ENCODE data around the gene DICER1.

DICER1 gene

GRCh38 chr14:95149441-95149840, 7.9 kb downstream of the DICER1 start:
- no peak for DNase-seq (ENCODE audit: extremely low spot score)
- ChIA-PET CTCF (no interaction called here), POLR2A (interaction anchor here (1.1 kb wide), 1 partner anchor 8 kb away, joined by 4 read pairs; no protein-coding TSS in a partner anchor)
- TF ChIP-seq SUZ12 (IDR thresholded peaks at IDR 0.05) = no peak
- TF ChIP-seq ELF4 (IDR thresholded peaks at IDR 0.05) = no peak
- TF ChIP-seq FOXM1 (IDR thresholded peaks at IDR 0.05; ENCODE audit: borderline replicate concordance) = no peak
- no peak for TF ChIP-seq PKNOX1 (IDR thresholded peaks at IDR 0.05)
- no peak for TF ChIP-seq HDGF (IDR thresholded peaks at IDR 0.05; ENCODE audit: borderline replicate concordance)
- no peak for TF ChIP-seq NFRKB (IDR thresholded peaks at IDR 0.05)
- TF ChIP-seq ZNF384 (IDR thresholded peaks at IDR 0.05) = no peak
- TF ChIP-seq FOXK2 (IDR thresholded peaks at IDR 0.05) = no peak
- TF ChIP-seq L3MBTL2 (conservative IDR thresholded peaks at IDR 0.05) = no peak
- no peak for TF ChIP-seq FOXA1 (IDR thresholded peaks at IDR 0.05)
- TF ChIP-seq SP1 (IDR thresholded peaks at IDR 0.05) = no peak
- TF ChIP-seq LEF1 (IDR thresholded peaks at IDR 0.05; ENCODE audit: borderline replicate concordance) = no peak
- no peak for TF ChIP-seq TARDBP (IDR thresholded peaks at IDR 0.05)
- no peak for TF ChIP-seq ARNT (IDR thresholded peaks at IDR 0.05)
- no peak for TF ChIP-seq BHLHE40 (IDR thresholded peaks at IDR 0.05; ENCODE audit: borderline replicate concordance)

GRCh38 chr14:95147597-95147996, 9.7 kb downstream of the DICER1 start:
- ChIA-PET CTCF (no interaction called here), POLR2A (no interaction called here)
- TF ChIP-seq PKNOX1 (IDR thresholded peaks at IDR 0.05) (no peak), NFRKB (IDR thresholded peaks at IDR 0.05) (no peak), TARDBP (IDR thresholded peaks at IDR 0.05) (no peak), ARNT (IDR thresholded peaks at IDR 0.05) (no peak), FOXA1 (IDR thresholded peaks at IDR 0.05) (no peak), ZNF384 (IDR thresholded peaks at IDR 0.05) (no peak), FOXM1 (IDR thresholded peaks at IDR 0.05; ENCODE audit: borderline replicate concordance) (no peak), SUZ12 (IDR thresholded peaks at IDR 0.05) (no peak)
- no peak for DNase-seq (ENCODE audit: extremely low spot score)

- ChIA-PET CTCF (no interaction called here), POLR2A (no interaction called here)
- DNase-seq (ENCODE audit: extremely low spot score) = no peak
- TF ChIP-seq ELF4 (IDR thresholded peaks at IDR 0.05) (no peak), BHLHE40 (IDR thresholded peaks at IDR 0.05; ENCODE audit: borderline replicate concordance) (no peak), SP1 (IDR thresholded peaks at IDR 0.05) (no peak), PKNOX1 (IDR thresholded peaks at IDR 0.05) (no peak), L3MBTL2 (conservative IDR thresholded peaks at IDR 0.05) (no peak), ARNT (IDR thresholded peaks at IDR 0.05) (no peak), CTBP1 (IDR thresholded peaks at IDR 0.05; ENCODE audit: borderline replicate concordance) (no peak), FOXK2 (IDR thresholded peaks at IDR 0.05) (no peak), FOXA1 (IDR thresholded peaks at IDR 0.05) (no peak), ZNF384 (IDR thresholded peaks at IDR 0.05) (no peak), HDGF (IDR thresholded peaks at IDR 0.05; ENCODE audit: borderline replicate concordance) (no peak), NFRKB (IDR thresholded peaks at IDR 0.05) (no peak), TARDBP (IDR thresholded peaks at IDR 0.05) (no peak), SUZ12 (IDR thresholded peaks at IDR 0.05) (no peak), FOXM1 (IDR thresholded peaks at IDR 0.05; ENCODE audit: borderline replicate concordance) (no peak)
Measured at GRCh38 chr14:95146079-95146771, 11.1 kb downstream of the DICER1 start.

- POLR2A ChIA-PET = no interaction called here
- CTCF ChIA-PET = no interaction called here
- no peak for TF ChIP-seq HDGF (IDR thresholded peaks at IDR 0.05; ENCODE audit: borderline replicate concordance)
- DNase-seq (ENCODE audit: extremely low spot score) = no peak
Measured at GRCh38 chr14:95144849-95145248, 12.5 kb downstream of the DICER1 start.

GRCh38 chr14:95143808-95144620, 13.3 kb downstream of the DICER1 start:
- no peak for DNase-seq (ENCODE audit: extremely low spot score)
- CTCF ChIA-PET = no interaction called here
- POLR2A ChIA-PET = no interaction called here

More at GRCh38 chr14:95143808-95144620, 13.3 kb downstream of the DICER1 start:
- TF ChIP-seq NFRKB (IDR thresholded peaks at IDR 0.05) (no peak), HDGF (IDR thresholded peaks at IDR 0.05; ENCODE audit: borderline replicate concordance) (no peak), FOXK2 (IDR thresholded peaks at IDR 0.05) (no peak), FOXA1 (IDR thresholded peaks at IDR 0.05) (no peak), SP1 (IDR thresholded peaks at IDR 0.05) (no peak), BHLHE40 (IDR thresholded peaks at IDR 0.05; ENCODE audit: borderline replicate concordance) (no peak), ELF4 (IDR thresholded peaks at IDR 0.05) (no peak), TARDBP (IDR thresholded peaks at IDR 0.05) (no peak), ARNT (IDR thresholded peaks at IDR 0.05) (no peak), LEF1 (IDR thresholded peaks at IDR 0.05; ENCODE audit: borderline replicate concordance) (no peak), SUZ12 (IDR thresholded peaks at IDR 0.05) (no peak), L3MBTL2 (conservative IDR thresholded peaks at IDR 0.05) (no peak), CTBP1 (IDR thresholded peaks at IDR 0.05; ENCODE audit: borderline replicate concordance) (no peak), PKNOX1 (IDR thresholded peaks at IDR 0.05) (no peak)

All from HEK293T (cell line).